A549 (cell line): ENCODE data around the gene KCNAB2. TPM values are rescaled to one million over a fixed set of nuclear protein-coding genes. Genes with fewer than 3 reads are reported as not detected.

Experiments used
- ATAC-seq, 2 experiments: fragments of 200-7000 bp in 1 of 2; fragments of >200 bp in 1 of 2; cut with Nextera tagmentation in 1 of 2; cut with Tn5 transposase in 1 of 2; 3 replicates each; pipeline versions ENCODE4 v1.8.0 to v1.9.1; 2018 to 2020; ENCODE audit warnings: mild to moderate bottlenecking in 1 of 2, moderate library complexity in 1 of 2
- CTCF ChIA-PET: fragments of 300-600 bp; sonication (Branson Sonifier 250); formaldehyde crosslinking; extraction: SDS; loops from one replicate; lab custom pipeline; 2021; ENCODE audit warnings: antibody characterized with exemption, inconsistent platforms; lab: Yijun Ruan, JAX
- POLR2A ChIA-PET: fragments of 350-600 bp; formaldehyde crosslinking; extraction: SDS; loops from one replicate; lab custom pipeline; 2021; ENCODE audit warnings: antibody characterized with exemption, inconsistent platforms; lab: Yijun Ruan, JAX
- DNase-seq, 2 experiments: peaks; one replicate each; pipeline versions ENCODE4 v3.0.0 to v3.0.0-alpha.2; 2011 to 2016; ENCODE audit warnings: low read depth in 1 of 2, low spot score in 1 of 2
- FAIRE-seq: peaks from 2 replicates; lab custom pipeline; 2011; peaks lifted over from hg19 to GRCh38; lab: Jason Lieb, UNC
- H3K27ac ChIP-seq, 2 experiments: fragments of >200 bp; sonication (Bioruptor Twin); formaldehyde crosslinking; 3 replicates each; pipeline ENCODE4 v1.5.1; 2016 to 2017
- H3K4me1 ChIP-seq: fragments of >200 bp; sonication (Bioruptor Twin); formaldehyde crosslinking; 3 replicates; pipeline ENCODE4 v1.6.1; 2016
- H3K4me2 ChIP-seq: fragments of >200 bp; sonication (Bioruptor Twin); formaldehyde crosslinking; 3 replicates; pipeline ENCODE4 v1.6.1; 2016
- H3K4me3 ChIP-seq: fragments of >200 bp; sonication (Bioruptor Twin); formaldehyde crosslinking; 3 replicates; pipeline ENCODE4 v1.5.1; 2016
- H3K9me3 ChIP-seq: fragments of >200 bp; sonication (Bioruptor Twin); formaldehyde crosslinking; 3 replicates; pipeline ENCODE4 v1.6.1; 2016
- BHLHE40 ChIP-seq: IDR thresholded peaks from 2 replicates; pipeline ENCODE4 v1.6.1; 2012; ENCODE audit warnings: low read depth, low read length, inconsistent platforms
- CBX2 ChIP-seq: fragments of 200-600 bp; sonication (generic); IDR thresholded peaks from 2 replicates; pipeline ENCODE4 v1.6.1; 2016; ENCODE audit warnings: low read depth, mild to moderate bottlenecking, borderline replicate concordance
- CHD2 ChIP-seq: fragments of 150-350 bp; IDR thresholded peaks from 2 replicates; pipeline ENCODE4 v1.6.1; 2014; ENCODE audit warnings: low read length; ENCODE audit not compliant: partially characterized antibody
- EHMT2 ChIP-seq: fragments of 200-600 bp; sonication (generic); IDR thresholded peaks from 2 replicates; pipeline ENCODE4 v1.6.1; 2016; ENCODE audit warnings: antibody characterized with exemption, low read depth, mild to moderate bottlenecking, moderate library complexity
- FOSL2 ChIP-seq, 2 experiments: fragments of 450-650 bp in 1 of 2; fragments of >200 bp in 1 of 2; sonication (Bioruptor Twin) in 1 of 2; formaldehyde crosslinking; IDR thresholded peaks; 2 replicates each; pipeline versions ENCODE4 v1.5.0 to v1.6.1; 2016 to 2020; ENCODE audit warnings: mild to moderate bottlenecking in 1 of 2, moderate library complexity in 1 of 2
- HDAC2 ChIP-seq: fragments of 200-600 bp; sonication (generic); IDR thresholded peaks from 2 replicates; pipeline ENCODE4 v1.6.1; 2016
- HMGXB4 ChIP-seq: fragments of 250-450 bp; sonication (Bioruptor Pico); IDR thresholded peaks from 2 replicates; pipeline ENCODE4 v1.5.0; 2021; ENCODE audit warnings: mild to moderate bottlenecking, moderate library complexity, borderline replicate concordance
- HOXB13 ChIP-seq: fragments of 250-450 bp; sonication (Bioruptor Pico); IDR thresholded peaks from 2 replicates; pipeline ENCODE4 v1.5.0; 2020; ENCODE audit warnings: low read depth, mild to moderate bottlenecking, moderate library complexity
- HOXB5 ChIP-seq: fragments of 250-450 bp; sonication (Bioruptor Pico); IDR thresholded peaks from 2 replicates; pipeline ENCODE4 v1.5.0; 2020; ENCODE audit warnings: mild to moderate bottlenecking, moderate library complexity
- JUN ChIP-seq, 2 experiments: fragments of >200 bp; sonication (Bioruptor Twin); formaldehyde crosslinking; IDR thresholded peaks; 2 replicates in 1 of 2; 3 replicates in 1 of 2; pipeline ENCODE4 v1.6.1; 2016 to 2017
- MAFK ChIP-seq: fragments of 450-650 bp; IDR thresholded peaks from 2 replicates; pipeline ENCODE4 v1.6.1; 2014; ENCODE audit not compliant: partially characterized antibody
- MYC ChIP-seq: IDR thresholded peaks from 2 replicates; pipeline ENCODE4 v1.6.1; 2012; ENCODE audit warnings: mild to moderate bottlenecking, inconsistent platforms, low read length, improper control_type of control experiment, borderline replicate concordance
- NPAS2 ChIP-seq: fragments of 250-450 bp; sonication (Bioruptor Pico); IDR thresholded peaks from 2 replicates; pipeline ENCODE4 v1.8.0; 2022; ENCODE audit warnings: mild to moderate bottlenecking, moderate library complexity, borderline replicate concordance
- PHF8 ChIP-seq: fragments of 200-600 bp; sonication (generic); IDR thresholded peaks from 2 replicates; pipeline ENCODE4 v1.6.1; 2016; ENCODE audit warnings: low read depth, mild to moderate bottlenecking, antibody characterized with exemption, moderate library complexity, borderline replicate concordance
- POLR2AphosphoS2 ChIP-seq: conservative IDR thresholded peaks from 2 replicates; pipeline ENCODE4 v1.6.1; 2012; ENCODE audit warnings: low read length, improper control_type of control experiment, inconsistent platforms
- RAD21 ChIP-seq, 2 experiments: fragments of >200 bp in 1 of 2; sonication (Bioruptor Twin) in 1 of 2; formaldehyde crosslinking in 1 of 2; IDR thresholded peaks in 1 of 2; conservative IDR thresholded peaks in 1 of 2; 2 replicates in 1 of 2; 3 replicates in 1 of 2; pipeline ENCODE4 v1.6.1; 2012 to 2018; ENCODE audit warnings: inconsistent platforms in 1 of 2
- RCOR1 ChIP-seq: fragments of 150-350 bp; IDR thresholded peaks from 2 replicates; pipeline ENCODE4 v1.6.1; 2014; ENCODE audit warnings: antibody characterized with exemption, low read length, low read depth
- REST ChIP-seq: fragments of 200-600 bp; sonication (generic); IDR thresholded peaks from 2 replicates; pipeline ENCODE4 v1.6.1; 2016; ENCODE audit warnings: antibody characterized with exemption, mild to moderate bottlenecking, moderate library complexity
- RNF2 ChIP-seq: fragments of 200-600 bp; sonication (generic); IDR thresholded peaks from 2 replicates; pipeline ENCODE4 v1.6.1; 2016; ENCODE audit warnings: low read depth, mild to moderate bottlenecking, antibody characterized with exemption, moderate library complexity, borderline replicate concordance
- SMC3 ChIP-seq: fragments of >200 bp; sonication (Bioruptor Twin); formaldehyde crosslinking; IDR thresholded peaks from 3 replicates; pipeline ENCODE4 v1.6.1; 2018; ENCODE audit warnings: inconsistent platforms
- ZNF302 ChIP-seq: fragments of 250-450 bp; sonication (Bioruptor Pico); IDR thresholded peaks from 2 replicates; pipeline ENCODE4 v1.9.0; 2021; ENCODE audit warnings: inconsistent platforms, mild to moderate bottlenecking, moderate library complexity
- WGBS: methylation state at CpG from one replicate; pipeline ENCODE4 v1.1.6; 2017; ENCODE audit errors: missing lambda C conversion rate; 5-methylcytosine and 5-hydroxymethylcytosine counted together
- polyA plus RNA-seq, 4 experiments: library from polyadenylated mRNA; depleted of rRNA in 3 of 4; stranded (reverse); fragments of >200 nt; fragmentation: RNase III in 1 of 4; extraction: RNeasy Plus Mini Kit Qiagen cat#74134 plus additional on column Dnase treatment in 1 of 4; gene quantifications; 2 replicates in 3 of 4; 3 replicates in 1 of 4; pipeline ENCODE4 v1.2.3, GENCODE V29; 2011 to 2017
- TF ChIP-seq, protein P1 (sequence below): fragments of >200 bp; sonication (Bioruptor Twin); formaldehyde crosslinking; IDR thresholded peaks from 3 replicates; pipeline ENCODE4 v1.5.1; 2016

The KCNAB2 gene
- polyA plus RNA-seq, 2 of the 4 experiments (the other 2 are of a cell fraction): 7.3 to 9.9 TPM

DNA sequence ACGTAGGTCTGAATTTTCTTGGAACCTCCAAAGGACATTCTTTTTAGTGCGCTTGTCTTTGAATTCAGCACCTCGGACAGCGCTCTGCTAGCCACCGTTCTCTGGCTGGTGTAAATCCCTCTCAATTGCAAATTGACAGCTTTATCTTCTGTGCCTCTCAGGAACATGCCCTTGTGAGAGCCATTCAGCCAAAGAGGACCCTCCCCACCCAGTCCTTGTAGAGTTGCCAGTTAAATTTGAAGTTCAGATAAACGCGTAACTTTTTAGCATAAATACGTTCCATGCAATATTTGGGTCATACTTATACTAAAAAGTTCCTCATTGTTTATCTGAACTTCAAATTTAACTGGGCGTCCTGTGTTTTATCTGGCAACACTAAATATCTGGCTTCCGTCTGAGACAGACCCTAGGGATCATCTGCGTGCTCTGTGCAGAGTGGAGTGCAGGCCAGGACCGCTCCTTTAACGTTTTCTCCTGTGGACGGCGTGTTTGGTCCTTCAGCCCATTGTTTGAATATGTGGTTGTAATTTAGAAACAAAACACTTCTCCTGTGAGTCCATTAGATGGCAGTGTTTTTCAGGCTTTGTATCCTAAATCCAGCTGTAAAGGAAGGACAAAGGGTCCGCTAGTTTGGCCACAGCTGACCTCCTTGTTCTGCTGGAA is 7.0 kb downstream of the KCNAB2 start:
- H3K4me2 ChIP-seq: no peak overlapping the region
- ChIA-PET CTCF (interaction anchor here (0.6 to 2.2 kb wide), 18 partner anchors 17 to 206 kb away, joined by 3 to 9 read pairs (median 3); no protein-coding TSS in a partner anchor), POLR2A (interaction anchor here (0.8 kb wide), 1 partner anchor 191 kb away, joined by 3 read pairs; the partner anchor contains the start of gene HES3)
- H3K4me1 ChIP-seq: no peaks in the 10 kb centered on the region
- WGBS: 20% methylated on average over 16 of the region's 16 CpGs
- ATAC-seq: peak; percentile 68 to 77; a peak in 5 of 6 replicates
- peak; percentile 54 to 81 for DNase-seq
- no peak overlapping the region for H3K4me3 ChIP-seq
- H3K27ac ChIP-seq: no peak overlapping the region
- no peaks in the 10 kb centered on the region for H3K9me3 ChIP-seq
- FAIRE-seq: peak; percentile 67
- peak; percentile 55 to 64 for TF ChIP-seq RAD21 (conservative IDR thresholded peaks at IDR 0.05 in 1 of 2, IDR thresholded peaks at IDR 0.05 in 1 of 2)
- TF ChIP-seq, protein P1, sequence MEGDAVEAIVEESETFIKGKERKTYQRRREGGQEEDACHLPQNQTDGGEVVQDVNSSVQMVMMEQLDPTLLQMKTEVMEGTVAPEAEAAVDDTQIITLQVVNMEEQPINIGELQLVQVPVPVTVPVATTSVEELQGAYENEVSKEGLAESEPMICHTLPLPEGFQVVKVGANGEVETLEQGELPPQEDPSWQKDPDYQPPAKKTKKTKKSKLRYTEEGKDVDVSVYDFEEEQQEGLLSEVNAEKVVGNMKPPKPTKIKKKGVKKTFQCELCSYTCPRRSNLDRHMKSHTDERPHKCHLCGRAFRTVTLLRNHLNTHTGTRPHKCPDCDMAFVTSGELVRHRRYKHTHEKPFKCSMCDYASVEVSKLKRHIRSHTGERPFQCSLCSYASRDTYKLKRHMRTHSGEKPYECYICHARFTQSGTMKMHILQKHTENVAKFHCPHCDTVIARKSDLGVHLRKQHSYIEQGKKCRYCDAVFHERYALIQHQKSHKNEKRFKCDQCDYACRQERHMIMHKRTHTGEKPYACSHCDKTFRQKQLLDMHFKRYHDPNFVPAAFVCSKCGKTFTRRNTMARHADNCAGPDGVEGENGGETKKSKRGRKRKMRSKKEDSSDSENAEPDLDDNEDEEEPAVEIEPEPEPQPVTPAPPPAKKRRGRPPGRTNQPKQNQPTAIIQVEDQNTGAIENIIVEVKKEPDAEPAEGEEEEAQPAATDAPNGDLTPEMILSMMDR: peak; percentile 57
- TF ChIP-seq HDAC2: no peak
- TF ChIP-seq REST: peak; percentile 97
- no peak for TF ChIP-seq RNF2
- TF ChIP-seq CBX2: no peak
- TF ChIP-seq HOXB13 (CRISPR knock-in tag): 0 out of 2 replicates have a peak, but pooled peaks have one; percentile 21
- TF ChIP-seq EHMT2: peak; percentile 90
- TF ChIP-seq PHF8: no peak
- TF ChIP-seq SMC3: 0 out of 3 replicates have a peak, but pooled peaks have one; percentile 25
- TF ChIP-seq BHLHE40: no peak
- TF ChIP-seq, all 56 proteins: peak for 6

- no peak for TF ChIP-seq ZNF302 (CRISPR knock-in tag)
- TF ChIP-seq NPAS2 (CRISPR knock-in tag): no peak
- no peak for TF ChIP-seq RCOR1
- H3K4me2 ChIP-seq: no peak overlapping the region
- ChIA-PET CTCF (interaction anchor here (0.6 to 2.2 kb wide), 18 partner anchors 17 to 196 kb away, joined by 3 to 9 read pairs (median 3); no protein-coding TSS in a partner anchor), POLR2A (interaction anchor here (0.8 kb wide), 1 partner anchor 191 kb away, joined by 3 read pairs; the partner anchor contains the start of gene HES3)
- H3K27ac ChIP-seq: no peak overlapping the region
- FAIRE-seq (no peak), ATAC-seq (peak in 1 of 2 experiments; percentile 15; a peak in 2 of 6 replicates), DNase-seq (no peak)
- WGBS: 30% methylated on average over 8 of the region's 8 CpGs
- no peak overlapping the region for H3K4me3 ChIP-seq
- H3K4me1 ChIP-seq: no peaks in the 10 kb centered on the region
- no peaks in the 10 kb centered on the region for H3K9me3 ChIP-seq
These were observed 7.5 kb downstream of the KCNAB2 start for GRCh38 chr1:6053206-6053546.

DNA sequence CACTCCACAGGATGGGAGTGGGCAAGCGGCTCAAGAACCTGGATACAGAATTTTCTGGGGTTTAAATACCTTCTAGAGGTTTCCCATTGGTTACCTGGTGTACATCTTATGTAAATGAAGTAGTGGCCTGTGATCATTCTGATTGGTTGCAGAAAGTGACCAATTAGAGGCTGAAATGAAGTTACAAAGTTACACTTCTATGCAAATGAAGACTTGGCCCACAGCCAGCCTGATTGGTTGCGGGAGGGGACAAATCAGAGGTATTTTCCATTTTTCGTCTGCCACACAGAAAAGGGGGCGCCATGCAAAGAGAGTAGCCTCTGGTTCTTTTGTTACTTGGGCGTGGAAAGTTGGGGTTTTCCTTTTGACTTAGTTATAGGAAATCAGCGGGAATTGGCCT is 8.9 kb downstream of the KCNAB2 start:
- no peak for DNase-seq
- TF ChIP-seq HMGXB4 (CRISPR knock-in tag) (no peak), CHD2 (no peak), FOSL2 (IDR thresholded peaks at IDR 0.05) (no peak), FOSL2 (CRISPR knock-in tag; IDR thresholded peaks at IDR 0.05) (no peak), MAFK (no peak), POLR2AphosphoS2 (no peak), MYC (no peak), HOXB5 (CRISPR knock-in tag) (no peak), JUN (IDR thresholded peaks at IDR 0.05) (no peak), RCOR1 (no peak)
- H3K4me1 ChIP-seq: no peaks in the 10 kb centered on the region
- no peak for FAIRE-seq
- H3K4me2 ChIP-seq: no peak overlapping the region
- ChIA-PET CTCF (no interaction called here), POLR2A (no interaction called here)
- no peak overlapping the region for H3K4me3 ChIP-seq
- WGBS: 85% methylated on average over 6 of the region's 6 CpGs
- H3K9me3 ChIP-seq: no peaks in the 10 kb centered on the region
- ATAC-seq: no peak
- no peak overlapping the region for H3K27ac ChIP-seq
